DOHH2 (cell line): ENCODE measurements around the gene DACH1.

Experiments used
- H3F3A ChIP-seq: fragments of 200-600 bp; sonication (generic), shearing (Covaris generic); 2 replicates; pipeline ENCODE4 v1.6.0; 2016; ENCODE audit warnings: antibody characterized with exemption, mild to moderate bottlenecking; ENCODE audit not compliant: control insufficient read depth, insufficient read depth
- H3K27ac ChIP-seq: fragments of 200-600 bp; sonication (generic); 2 replicates; pipeline ENCODE4 v1.5.1; 2014; ENCODE audit warnings: low read depth, mild to moderate bottlenecking, low read length, moderate library complexity
- H3K27me3 ChIP-seq: fragments of 200-600 bp; sonication (generic); 2 replicates; pipeline ENCODE4 v1.6.1; 2014; ENCODE audit warnings: mild to moderate bottlenecking, low read length, mixed read lengths; ENCODE audit not compliant: control insufficient read depth
- H3K36me3 ChIP-seq: fragments of 200-600 bp; sonication (generic); 2 replicates; pipeline ENCODE4 v1.6.1; 2014; ENCODE audit warnings: mild to moderate bottlenecking, low read length, moderate library complexity, mixed read lengths; ENCODE audit not compliant: control insufficient read depth
- H3K4me1 ChIP-seq: fragments of 200-600 bp; sonication (generic); 2 replicates; pipeline ENCODE4 v1.6.1; 2014; ENCODE audit warnings: mild to moderate bottlenecking, low read length, mixed read lengths; ENCODE audit not compliant: control insufficient read depth
- H3K4me2 ChIP-seq: fragments of 200-600 bp; sonication (generic); 2 replicates; pipeline ENCODE4 v1.6.0; 2014; ENCODE audit warnings: mild to moderate bottlenecking, low read length, moderate library complexity
- H3K4me3 ChIP-seq: fragments of 200-600 bp; sonication (generic); 2 replicates; pipeline ENCODE4 v1.5.1; 2014; ENCODE audit warnings: mild to moderate bottlenecking, low read length, mixed read lengths
- H3K79me2 ChIP-seq: fragments of 200-600 bp; sonication (generic); 2 replicates; pipeline ENCODE4 v1.6.1; 2014; ENCODE audit warnings: mild to moderate bottlenecking, low read length, mixed read lengths; ENCODE audit not compliant: control insufficient read depth
- H3K9me2 ChIP-seq: fragments of 200-600 bp; sonication (generic); replicated peaks from 2 replicates; pipeline ENCODE4 v1.6.1; 2014; ENCODE audit warnings: mild to moderate bottlenecking, low read length, mixed read lengths; ENCODE audit not compliant: control insufficient read depth
- H3K9me3 ChIP-seq: fragments of 200-600 bp; sonication (generic); 2 replicates; pipeline ENCODE4 v1.6.1; 2014; ENCODE audit warnings: antibody characterized with exemption, low read length, mixed read lengths; ENCODE audit not compliant: control insufficient read depth, insufficient read depth
- H4K20me1 ChIP-seq: fragments of 200-600 bp; sonication (generic); 2 replicates; pipeline ENCODE4 v1.6.0; 2014; ENCODE audit warnings: low read depth, mild to moderate bottlenecking, antibody characterized with exemption, low read length, moderate library complexity; ENCODE audit not compliant: control insufficient read depth, insufficient read depth
- EZH2phosphoT487 ChIP-seq: fragments of 200-600 bp; sonication (generic); IDR thresholded peaks from 2 replicates; pipeline ENCODE4 v1.6.1; 2017; ENCODE audit warnings: borderline replicate concordance, mild to moderate bottlenecking, antibody characterized with exemption, low read length, moderate library complexity, mixed read lengths
- TF ChIP-seq, protein P1 (sequence below): fragments of 200-600 bp; sonication (generic); IDR thresholded peaks from one replicate; pipeline ENCODE4 v1.5.1; 2014; ENCODE audit warnings: antibody characterized with exemption, mild to moderate bottlenecking, low read depth, low read length; ENCODE audit not compliant: poor library complexity, severe bottlenecking

DACH1 gene

DNA sequence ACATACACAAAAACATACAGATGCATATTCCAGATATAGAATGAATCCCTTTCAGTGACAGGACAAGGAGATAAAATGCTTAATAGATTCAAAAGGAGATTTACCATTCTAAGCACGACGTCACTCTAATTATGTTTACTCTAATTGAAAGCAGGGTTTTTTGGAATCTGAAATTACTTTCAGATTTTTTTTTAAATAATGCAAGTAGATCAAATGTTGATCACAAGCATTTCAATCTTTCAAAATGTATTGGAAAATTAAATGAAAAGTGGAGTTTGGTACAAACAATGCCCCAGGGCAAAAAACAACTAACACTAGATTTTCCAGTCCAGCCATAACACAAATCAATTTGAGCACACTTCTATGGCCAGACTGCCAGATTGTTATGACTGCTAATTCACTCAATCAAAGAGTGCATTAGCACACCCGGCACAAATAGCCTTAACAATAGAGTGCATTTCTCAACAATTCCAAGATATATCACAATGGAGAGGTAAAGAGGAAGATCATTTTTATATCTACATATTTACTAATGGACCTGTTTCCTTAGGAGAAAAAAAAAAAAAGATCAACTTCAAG lies 4.3 kb upstream of the DACH1 start:
- H4K20me1 ChIP-seq = no peaks in the 10 kb centered on the region
- no peak overlapping the region for H3K4me3 ChIP-seq
- no peaks in the 10 kb centered on the region for H3K36me3 ChIP-seq
- 0 out of 2 replicates have a peak, but pooled peaks cover 2% of the 10 kb centered on the region for H3K27me3 ChIP-seq
- no peak overlapping the region for H3K27ac ChIP-seq
- no peak overlapping the region for H3K4me2 ChIP-seq
- no peaks in the 10 kb centered on the region for H3K9me2 ChIP-seq
- no peaks in the 10 kb centered on the region for H3K79me2 ChIP-seq
- TF ChIP-seq, protein P1, sequence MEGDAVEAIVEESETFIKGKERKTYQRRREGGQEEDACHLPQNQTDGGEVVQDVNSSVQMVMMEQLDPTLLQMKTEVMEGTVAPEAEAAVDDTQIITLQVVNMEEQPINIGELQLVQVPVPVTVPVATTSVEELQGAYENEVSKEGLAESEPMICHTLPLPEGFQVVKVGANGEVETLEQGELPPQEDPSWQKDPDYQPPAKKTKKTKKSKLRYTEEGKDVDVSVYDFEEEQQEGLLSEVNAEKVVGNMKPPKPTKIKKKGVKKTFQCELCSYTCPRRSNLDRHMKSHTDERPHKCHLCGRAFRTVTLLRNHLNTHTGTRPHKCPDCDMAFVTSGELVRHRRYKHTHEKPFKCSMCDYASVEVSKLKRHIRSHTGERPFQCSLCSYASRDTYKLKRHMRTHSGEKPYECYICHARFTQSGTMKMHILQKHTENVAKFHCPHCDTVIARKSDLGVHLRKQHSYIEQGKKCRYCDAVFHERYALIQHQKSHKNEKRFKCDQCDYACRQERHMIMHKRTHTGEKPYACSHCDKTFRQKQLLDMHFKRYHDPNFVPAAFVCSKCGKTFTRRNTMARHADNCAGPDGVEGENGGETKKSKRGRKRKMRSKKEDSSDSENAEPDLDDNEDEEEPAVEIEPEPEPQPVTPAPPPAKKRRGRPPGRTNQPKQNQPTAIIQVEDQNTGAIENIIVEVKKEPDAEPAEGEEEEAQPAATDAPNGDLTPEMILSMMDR = no peak
- no peak for TF ChIP-seq EZH2phosphoT487
- H3K4me1 ChIP-seq = no peaks in the 10 kb centered on the region
- H3K9me3 ChIP-seq = no peaks in the 10 kb centered on the region
- H3F3A ChIP-seq = no peaks in the 10 kb centered on the region

DNA sequence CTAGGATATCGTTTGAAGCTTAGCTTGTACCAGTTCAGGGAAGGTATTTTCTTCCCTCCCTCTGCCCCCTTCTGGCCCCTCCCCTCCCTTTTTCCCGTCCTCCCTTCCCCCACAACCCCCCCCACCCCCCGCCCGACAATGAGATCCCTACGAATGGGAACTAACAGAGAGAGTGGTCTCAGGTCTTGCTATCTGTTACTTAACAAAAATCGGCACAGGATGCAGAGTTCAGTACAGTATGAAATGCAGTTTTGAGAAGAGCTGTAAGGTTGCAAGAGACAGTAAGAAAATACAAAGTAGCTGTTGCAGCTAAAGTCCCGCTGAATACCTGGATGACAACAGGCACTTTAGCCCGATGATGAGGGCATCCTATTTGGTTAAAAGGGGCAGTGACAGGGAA lies 3.1 kb upstream of the DACH1 start:
- Histone ChIP-seq H3K4me3 (no peak overlapping the region), H3F3A (no peaks in the 10 kb centered on the region), H3K27me3 (0 out of 2 replicates have a peak, but pooled peaks cover 2% of the 10 kb centered on the region), H4K20me1 (no peaks in the 10 kb centered on the region), H3K36me3 (no peaks in the 10 kb centered on the region), H3K27ac (no peak overlapping the region), H3K9me3 (no peaks in the 10 kb centered on the region), H3K4me1 (no peaks in the 10 kb centered on the region), H3K9me2 (no peaks in the 10 kb centered on the region), H3K79me2 (no peaks in the 10 kb centered on the region), H3K4me2 (no peak overlapping the region)
- TF ChIP-seq, protein P1 = no peak
- no peak for TF ChIP-seq EZH2phosphoT487

DNA sequence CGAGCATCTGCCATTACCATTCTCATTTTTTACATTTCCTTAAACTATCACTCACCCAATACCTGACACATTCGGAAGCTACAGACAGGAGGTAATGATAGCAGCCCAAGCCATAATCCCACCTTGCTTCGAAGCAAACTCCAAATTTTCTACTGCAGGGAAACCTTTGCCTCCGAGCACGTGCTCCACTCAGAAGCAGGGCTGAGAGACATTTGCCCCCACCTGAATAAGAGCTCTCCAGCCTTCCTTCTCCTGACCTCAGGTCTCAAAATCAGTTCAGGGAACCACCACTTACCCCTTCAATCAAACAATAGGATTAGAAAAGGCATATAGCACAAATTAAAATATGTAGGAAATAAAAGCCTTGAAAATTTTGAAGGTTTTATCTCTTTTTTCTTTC lies 2.3 kb upstream of the DACH1 start:
- H3K36me3 ChIP-seq = no peaks in the 10 kb centered on the region
- no peaks in the 10 kb centered on the region for H4K20me1 ChIP-seq
- no peak overlapping the region for H3K27ac ChIP-seq
- H3K79me2 ChIP-seq = no peaks in the 10 kb centered on the region
- H3F3A ChIP-seq = no peaks in the 10 kb centered on the region
- no peaks in the 10 kb centered on the region for H3K4me1 ChIP-seq
- H3K9me3 ChIP-seq = no peaks in the 10 kb centered on the region
- no peak overlapping the region for H3K4me3 ChIP-seq
- H3K27me3 ChIP-seq = 0 out of 2 replicates have a peak, but pooled peaks cover 2% of the 10 kb centered on the region
- no peaks in the 10 kb centered on the region for H3K9me2 ChIP-seq
- H3K4me2 ChIP-seq = no peak overlapping the region
- no peak for TF ChIP-seq EZH2phosphoT487
- TF ChIP-seq, protein P1 = no peak
